ENCODE measurements around the gene TRIL. TPM values are rescaled to one million over a fixed set of nuclear protein-coding genes. Genes with fewer than 3 reads are reported as not detected.
A peak's percentile ranks its signal among the peaks of the same experiment; 100 is the strongest.

TRIL gene
- total and polyA plus RNA-seq, 2 of the 4 experiments (the other 2 are of a cell fraction): under 0.01 to 0.09 TPM

DNA sequence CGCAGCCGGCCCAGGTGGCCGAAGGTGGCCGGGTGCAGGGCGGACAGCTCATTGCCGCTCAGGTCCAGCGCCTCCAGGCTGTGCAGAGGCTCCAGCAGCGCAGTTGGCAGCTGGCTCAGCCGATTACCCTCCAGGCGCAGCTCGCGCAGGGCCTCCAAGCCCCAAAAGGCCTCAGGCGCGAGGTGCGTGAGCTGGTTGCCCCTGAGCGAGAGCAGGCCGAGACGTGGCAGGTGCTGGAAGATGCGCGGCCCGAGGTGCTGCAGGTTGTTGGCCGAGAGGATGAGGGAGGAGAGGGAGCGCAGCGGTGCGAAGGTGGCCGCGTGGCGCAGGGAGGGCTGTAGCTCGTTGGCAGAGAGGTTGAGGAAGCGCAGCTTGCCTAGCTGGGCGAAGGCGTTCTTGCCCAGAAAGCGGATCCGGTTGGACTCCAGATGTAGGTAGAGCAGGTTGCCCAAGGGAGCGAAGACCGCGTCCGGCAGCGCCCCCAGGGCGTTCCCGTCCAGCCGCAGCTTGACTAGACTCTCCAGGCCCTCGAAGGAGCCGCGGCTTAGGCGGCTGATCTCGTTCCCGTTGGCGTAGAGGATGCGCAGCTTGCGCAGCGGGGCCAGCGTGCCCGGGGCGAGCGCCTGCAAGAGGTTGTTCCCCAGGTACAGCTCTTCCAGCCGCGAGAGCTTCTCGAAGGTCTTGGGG, 923 bp downstream of the TRIL start:
- no peak for DNase-seq
- intact Hi-C loops (cut with micrococcal nuclease) (no loop called here), dilution Hi-C loops (cut with HindIII; ENCODE audit: low sequenced_read_pairs, unreplicated experiment) (no loop called here), in situ Hi-C loops (cut with MboI; ENCODE audit: low sequenced_read_pairs) (no loop called here)
- H3K9ac ChIP-seq (ENCODE audit: low read depth, low read length): no peak overlapping the region
- H3K4me2 ChIP-seq (ENCODE audit: low read depth, low read length): peak overlapping the region; percentile 72; the same call in 1 of the 2 replicates
- 4% methylated on average over 17 of the region's 59 CpGs; no CpG with 5 or more reads in 1 of the 2 experiments for WGBS, 2 experiments (ENCODE audit: extremely low coverage in 2 of 2, insufficient read length in 1 of 2)
- no TSS peak for BruUV-seq (replicated peaks)
- H3K56ac ChIP-seq (ENCODE audit: extremely low read depth, insufficient read depth, low read length): no peak overlapping the region
- no peaks in the 10 kb centered on the region for H4K20me1 ChIP-seq (ENCODE audit: insufficient read depth, low read length)
- no peak overlapping the region for H2BK5ac ChIP-seq (ENCODE audit: low read depth, low read length, poor library complexity, severe bottlenecking)
- no peaks in the 10 kb centered on the region for H3K9me1 ChIP-seq (ENCODE audit: insufficient read depth, low read length)
- peaks cover 7% of the 10 kb centered on the region; the same call in 1 of the 2 replicates for H3K9me3 ChIP-seq (ENCODE audit: control insufficient read depth, insufficient read depth, low read length)
- ATAC-seq (ENCODE audit: low read depth): no peak; the same call in 1 of the 2 replicates
- POLR2A ChIA-PET (ENCODE audit: unreplicated experiment): no interaction called here
- no peak overlapping the region for H4K8ac ChIP-seq (ENCODE audit: low read depth in 2 of 2, low read length in 2 of 2)
- H3K23ac ChIP-seq (ENCODE audit: low read depth, low read length): no peak overlapping the region
- no peak overlapping the region for H4K5ac ChIP-seq (ENCODE audit: low read depth, low read length)
- no peaks in the 10 kb centered on the region for H3K36me3 ChIP-seq (ENCODE audit: control insufficient read depth, insufficient read depth, low read length)
- no peak overlapping the region for H2AK5ac ChIP-seq (ENCODE audit: low read depth, low read length)
- no peak overlapping the region for H2AK9ac ChIP-seq (replicated peaks; ENCODE audit: low read depth, low read length, poor library complexity)
- CTCF ChIA-PET: interaction anchor here (0.7 to 1.6 kb wide), 5 partner anchors 10 to 145 kb away, joined by 3 to 6 read pairs (median 3); no protein-coding TSS in a partner anchor
- TF ChIP-seq NFE2L2 (IDR thresholded peaks at IDR 0.05; ENCODE audit: low read depth, low read length): no peak
- no peak for TF ChIP-seq RAD21 (IDR thresholded peaks at IDR 0.05; ENCODE audit: low read length)
- no peak for TF ChIP-seq RCOR1 (IDR thresholded peaks at IDR 0.05; ENCODE audit: insufficient replicate concordance, low read length)
- TF ChIP-seq CHD1 (IDR thresholded peaks at IDR 0.05; ENCODE audit: low read depth, low read length): no peak
- no peak for TF ChIP-seq CEBPB (IDR thresholded peaks at IDR 0.05; ENCODE audit: low read depth, low read length)
- TF ChIP-seq, protein P1, sequence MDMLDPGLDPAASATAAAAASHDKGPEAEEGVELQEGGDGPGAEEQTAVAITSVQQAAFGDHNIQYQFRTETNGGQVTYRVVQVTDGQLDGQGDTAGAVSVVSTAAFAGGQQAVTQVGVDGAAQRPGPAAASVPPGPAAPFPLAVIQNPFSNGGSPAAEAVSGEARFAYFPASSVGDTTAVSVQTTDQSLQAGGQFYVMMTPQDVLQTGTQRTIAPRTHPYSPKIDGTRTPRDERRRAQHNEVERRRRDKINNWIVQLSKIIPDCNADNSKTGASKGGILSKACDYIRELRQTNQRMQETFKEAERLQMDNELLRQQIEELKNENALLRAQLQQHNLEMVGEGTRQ (IDR thresholded peaks at IDR 0.05; ENCODE audit: low read depth, low read length): no peak
- no peak for TF ChIP-seq RFX5 (IDR thresholded peaks at IDR 0.05; ENCODE audit: low read depth, low read length)
- TF ChIP-seq, protein P2, sequence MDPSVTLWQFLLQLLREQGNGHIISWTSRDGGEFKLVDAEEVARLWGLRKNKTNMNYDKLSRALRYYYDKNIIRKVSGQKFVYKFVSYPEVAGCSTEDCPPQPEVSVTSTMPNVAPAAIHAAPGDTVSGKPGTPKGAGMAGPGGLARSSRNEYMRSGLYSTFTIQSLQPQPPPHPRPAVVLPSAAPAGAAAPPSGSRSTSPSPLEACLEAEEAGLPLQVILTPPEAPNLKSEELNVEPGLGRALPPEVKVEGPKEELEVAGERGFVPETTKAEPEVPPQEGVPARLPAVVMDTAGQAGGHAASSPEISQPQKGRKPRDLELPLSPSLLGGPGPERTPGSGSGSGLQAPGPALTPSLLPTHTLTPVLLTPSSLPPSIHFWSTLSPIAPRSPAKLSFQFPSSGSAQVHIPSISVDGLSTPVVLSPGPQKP (IDR thresholded peaks at IDR 0.05; ENCODE audit: borderline replicate concordance, low read depth, low read length): no peak
- no peak for TF ChIP-seq BHLHE40 (IDR thresholded peaks at IDR 0.05; ENCODE audit: low read depth, low read length)
- TF ChIP-seq FOS (IDR thresholded peaks at IDR 0.05; ENCODE audit: low read depth, low read length): no peak
- no peak for TF ChIP-seq POLR2A (IDR thresholded peaks at IDR 0.05; ENCODE audit: low read depth, low read length)
- TF ChIP-seq MAZ (IDR thresholded peaks at IDR 0.05; ENCODE audit: borderline replicate concordance, low read depth, low read length): no peak
- TF ChIP-seq MAFK (IDR thresholded peaks at IDR 0.05; ENCODE audit: low read depth, low read length): no peak
- TF ChIP-seq MXI1 (IDR thresholded peaks at IDR 0.05; ENCODE audit: borderline replicate concordance, low read depth, low read length): no peak
- no peak for TF ChIP-seq SMC3 (IDR thresholded peaks at IDR 0.05; ENCODE audit: low read depth, low read length)
- TF ChIP-seq, protein P3, sequence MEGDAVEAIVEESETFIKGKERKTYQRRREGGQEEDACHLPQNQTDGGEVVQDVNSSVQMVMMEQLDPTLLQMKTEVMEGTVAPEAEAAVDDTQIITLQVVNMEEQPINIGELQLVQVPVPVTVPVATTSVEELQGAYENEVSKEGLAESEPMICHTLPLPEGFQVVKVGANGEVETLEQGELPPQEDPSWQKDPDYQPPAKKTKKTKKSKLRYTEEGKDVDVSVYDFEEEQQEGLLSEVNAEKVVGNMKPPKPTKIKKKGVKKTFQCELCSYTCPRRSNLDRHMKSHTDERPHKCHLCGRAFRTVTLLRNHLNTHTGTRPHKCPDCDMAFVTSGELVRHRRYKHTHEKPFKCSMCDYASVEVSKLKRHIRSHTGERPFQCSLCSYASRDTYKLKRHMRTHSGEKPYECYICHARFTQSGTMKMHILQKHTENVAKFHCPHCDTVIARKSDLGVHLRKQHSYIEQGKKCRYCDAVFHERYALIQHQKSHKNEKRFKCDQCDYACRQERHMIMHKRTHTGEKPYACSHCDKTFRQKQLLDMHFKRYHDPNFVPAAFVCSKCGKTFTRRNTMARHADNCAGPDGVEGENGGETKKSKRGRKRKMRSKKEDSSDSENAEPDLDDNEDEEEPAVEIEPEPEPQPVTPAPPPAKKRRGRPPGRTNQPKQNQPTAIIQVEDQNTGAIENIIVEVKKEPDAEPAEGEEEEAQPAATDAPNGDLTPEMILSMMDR (conservative IDR thresholded peaks at IDR 0.05; ENCODE audit: low read depth, low read length): no peak
- no peak overlapping the region for H3K14ac ChIP-seq (replicated peaks; ENCODE audit: low read depth, low read length)
- no peak overlapping the region for H3K18ac ChIP-seq (ENCODE audit: low read depth, low read length)
- peaks cover 58% of the 10 kb centered on the region for H3K27me3 ChIP-seq (ENCODE audit: control insufficient read depth, insufficient read depth, low read length)
- H3K4me3 ChIP-seq (ENCODE audit: insufficient read depth, low read depth, low read length): no peak overlapping the region; the same call in 1 of the 2 replicates
- no peak overlapping the region for H4K91ac ChIP-seq (ENCODE audit: insufficient read depth, low read depth, low read length)
- peak overlapping the region; percentile 77 for H2AFZ ChIP-seq (replicated peaks; ENCODE audit: low read length, poor library complexity)
- H3K27ac ChIP-seq (ENCODE audit: insufficient read depth, low read length): no peak overlapping the region
- H3K4ac ChIP-seq (ENCODE audit: low read depth, low read length): no peak overlapping the region
- H2BK120ac ChIP-seq (ENCODE audit: low read depth, low read length): no peak overlapping the region
- no peak overlapping the region for H2BK20ac ChIP-seq (ENCODE audit: low read depth, low read length)
- peaks cover 9% of the 10 kb centered on the region for H3K4me1 ChIP-seq (ENCODE audit: control insufficient read depth, insufficient read depth, low read length)
- H3K79me1 ChIP-seq (ENCODE audit: low read depth in 1 of 2, low read length in 2 of 2): no peaks in the 10 kb centered on the region
- no peak overlapping the region for H2BK15ac ChIP-seq (ENCODE audit: low read depth, low read length)
